ENCODE data around the gene ALPK3.

ALPK3 gene

GRCh38 chr15:84816694-84817465 lies at the start of gene ALPK3:
Gene ALPK3, plus strand, starts transcription at chr15:84817356. Its CDS starts 97 bp downstream, at chr15:84817453.
- DNase-seq (ENCODE audit: low read depth in 2 of 2) = no peak

GRCh38 chr15:84772031-84772430 lies 45.1 kb upstream of the ALPK3 start:
- no peak for DNase-seq (ENCODE audit: low read depth in 2 of 2)

GRCh38 chr15:84772467-84772866 lies 44.7 kb upstream of the ALPK3 start:
- DNase-seq (ENCODE audit: low read depth in 2 of 2) = no peak

GRCh38 chr15:84773716-84774115 lies 43.4 kb upstream of the ALPK3 start:
- DNase-seq (ENCODE audit: low read depth in 2 of 2) = no peak

- no peak for DNase-seq (ENCODE audit: low read depth in 2 of 2)
Observed at GRCh38 chr15:84775867-84776449, 41.2 kb upstream of the ALPK3 start.

GRCh38 chr15:84778194-84778593 lies 39.0 kb upstream of the ALPK3 start:
- no peak for DNase-seq (ENCODE audit: low read depth in 2 of 2)

- no peak for DNase-seq (ENCODE audit: low read depth in 2 of 2)
Observed at GRCh38 chr15:84780492-84780891, 36.7 kb upstream of the ALPK3 start.

GRCh38 chr15:84781495-84781894 lies 35.7 kb upstream of the ALPK3 start:
- no peak for DNase-seq (ENCODE audit: low read depth in 2 of 2)

GRCh38 chr15:84782346-84782745 lies 34.8 kb upstream of the ALPK3 start:
- no peak for DNase-seq (ENCODE audit: low read depth in 2 of 2)

- DNase-seq (ENCODE audit: low read depth in 2 of 2) = no peak
Observed at GRCh38 chr15:84783493-84784251, 33.5 kb upstream of the ALPK3 start.

GRCh38 chr15:84784262-84784661 lies 32.9 kb upstream of the ALPK3 start:
- DNase-seq (ENCODE audit: low read depth in 2 of 2) = no peak

GRCh38 chr15:84785053-84785452 lies 32.1 kb upstream of the ALPK3 start:
- no peak for DNase-seq (ENCODE audit: low read depth in 2 of 2)

GRCh38 chr15:84788500-84788899 lies 28.7 kb upstream of the ALPK3 start:
- DNase-seq (ENCODE audit: low read depth in 2 of 2) = no peak

GRCh38 chr15:84789762-84790161 lies 27.4 kb upstream of the ALPK3 start:
- DNase-seq (ENCODE audit: low read depth in 2 of 2) = no peak

GRCh38 chr15:84790676-84791075 lies 26.5 kb upstream of the ALPK3 start:
- no peak for DNase-seq (ENCODE audit: low read depth in 2 of 2)

- DNase-seq (ENCODE audit: low read depth in 2 of 2) = no peak
Observed at GRCh38 chr15:84791763-84792162, 25.4 kb upstream of the ALPK3 start.

GRCh38 chr15:84793431-84794161 lies 23.6 kb upstream of the ALPK3 start:
- no peak for DNase-seq (ENCODE audit: low read depth in 2 of 2)

GRCh38 chr15:84794162-84794547 lies 23.0 kb upstream of the ALPK3 start:
- DNase-seq (ENCODE audit: low read depth in 2 of 2) = no peak

GRCh38 chr15:84795186-84795585 lies 22.0 kb upstream of the ALPK3 start:
- no peak for DNase-seq (ENCODE audit: low read depth in 2 of 2)

GRCh38 chr15:84797212-84797611 lies 19.9 kb upstream of the ALPK3 start:
- DNase-seq (ENCODE audit: low read depth in 2 of 2) = no peak

- no peak for DNase-seq (ENCODE audit: low read depth in 2 of 2)
Observed at GRCh38 chr15:84797801-84798200, 19.4 kb upstream of the ALPK3 start.

- no peak for DNase-seq (ENCODE audit: low read depth in 2 of 2)
Observed at GRCh38 chr15:84798436-84798946, 18.7 kb upstream of the ALPK3 start.

Measured in fibroblast of skin of left biceps (primary cell).